DOHH2 (cell line): ENCODE results near the gene PCDHA2.
"Not testable (repeated sequence)": the region's sequence is repeated elsewhere in the genome, so short reads cannot be mapped to it uniquely, and the experiment has no call there.

Experiments used
- H3F3A ChIP-seq: fragments of 200-600 bp; sonication (generic), shearing (Covaris generic); 2 replicates; pipeline ENCODE4 v1.6.0; 2016; ENCODE audit warnings: antibody characterized with exemption, mild to moderate bottlenecking; ENCODE audit not compliant: control insufficient read depth, insufficient read depth
- H3K27ac ChIP-seq: fragments of 200-600 bp; sonication (generic); 2 replicates; pipeline ENCODE4 v1.5.1; 2014; ENCODE audit warnings: low read depth, mild to moderate bottlenecking, low read length, moderate library complexity
- H3K27me3 ChIP-seq: fragments of 200-600 bp; sonication (generic); 2 replicates; pipeline ENCODE4 v1.6.1; 2014; ENCODE audit warnings: mild to moderate bottlenecking, low read length, mixed read lengths; ENCODE audit not compliant: control insufficient read depth
- H3K36me3 ChIP-seq: fragments of 200-600 bp; sonication (generic); 2 replicates; pipeline ENCODE4 v1.6.1; 2014; ENCODE audit warnings: mild to moderate bottlenecking, low read length, moderate library complexity, mixed read lengths; ENCODE audit not compliant: control insufficient read depth
- H3K4me1 ChIP-seq: fragments of 200-600 bp; sonication (generic); 2 replicates; pipeline ENCODE4 v1.6.1; 2014; ENCODE audit warnings: mild to moderate bottlenecking, low read length, mixed read lengths; ENCODE audit not compliant: control insufficient read depth
- H3K4me2 ChIP-seq: fragments of 200-600 bp; sonication (generic); 2 replicates; pipeline ENCODE4 v1.6.0; 2014; ENCODE audit warnings: mild to moderate bottlenecking, low read length, moderate library complexity
- H3K4me3 ChIP-seq: fragments of 200-600 bp; sonication (generic); 2 replicates; pipeline ENCODE4 v1.5.1; 2014; ENCODE audit warnings: mild to moderate bottlenecking, low read length, mixed read lengths
- H3K79me2 ChIP-seq: fragments of 200-600 bp; sonication (generic); 2 replicates; pipeline ENCODE4 v1.6.1; 2014; ENCODE audit warnings: mild to moderate bottlenecking, low read length, mixed read lengths; ENCODE audit not compliant: control insufficient read depth
- H3K9me2 ChIP-seq: fragments of 200-600 bp; sonication (generic); replicated peaks from 2 replicates; pipeline ENCODE4 v1.6.1; 2014; ENCODE audit warnings: mild to moderate bottlenecking, low read length, mixed read lengths; ENCODE audit not compliant: control insufficient read depth
- H3K9me3 ChIP-seq: fragments of 200-600 bp; sonication (generic); 2 replicates; pipeline ENCODE4 v1.6.1; 2014; ENCODE audit warnings: antibody characterized with exemption, low read length, mixed read lengths; ENCODE audit not compliant: control insufficient read depth, insufficient read depth
- H4K20me1 ChIP-seq: fragments of 200-600 bp; sonication (generic); 2 replicates; pipeline ENCODE4 v1.6.0; 2014; ENCODE audit warnings: low read depth, mild to moderate bottlenecking, antibody characterized with exemption, low read length, moderate library complexity; ENCODE audit not compliant: control insufficient read depth, insufficient read depth
- EZH2phosphoT487 ChIP-seq: fragments of 200-600 bp; sonication (generic); IDR thresholded peaks from 2 replicates; pipeline ENCODE4 v1.6.1; 2017; ENCODE audit warnings: borderline replicate concordance, mild to moderate bottlenecking, antibody characterized with exemption, low read length, moderate library complexity, mixed read lengths
- TF ChIP-seq, protein P1 (sequence below): fragments of 200-600 bp; sonication (generic); IDR thresholded peaks from one replicate; pipeline ENCODE4 v1.5.1; 2014; ENCODE audit warnings: antibody characterized with exemption, mild to moderate bottlenecking, low read depth, low read length; ENCODE audit not compliant: poor library complexity, severe bottlenecking

The PCDHA2 gene

GRCh38 chr5:140827704-140828361 lies 33.2 kb downstream of the PCDHA2 start, which contains the start of gene PCDHA6:
PCDHA6 (plus strand) TSS chr5:140827960; CDS start chr5:140828092, 132 bp downstream.
- no peaks in the 10 kb centered on the region for H3K79me2 ChIP-seq
- TF ChIP-seq, protein P1, sequence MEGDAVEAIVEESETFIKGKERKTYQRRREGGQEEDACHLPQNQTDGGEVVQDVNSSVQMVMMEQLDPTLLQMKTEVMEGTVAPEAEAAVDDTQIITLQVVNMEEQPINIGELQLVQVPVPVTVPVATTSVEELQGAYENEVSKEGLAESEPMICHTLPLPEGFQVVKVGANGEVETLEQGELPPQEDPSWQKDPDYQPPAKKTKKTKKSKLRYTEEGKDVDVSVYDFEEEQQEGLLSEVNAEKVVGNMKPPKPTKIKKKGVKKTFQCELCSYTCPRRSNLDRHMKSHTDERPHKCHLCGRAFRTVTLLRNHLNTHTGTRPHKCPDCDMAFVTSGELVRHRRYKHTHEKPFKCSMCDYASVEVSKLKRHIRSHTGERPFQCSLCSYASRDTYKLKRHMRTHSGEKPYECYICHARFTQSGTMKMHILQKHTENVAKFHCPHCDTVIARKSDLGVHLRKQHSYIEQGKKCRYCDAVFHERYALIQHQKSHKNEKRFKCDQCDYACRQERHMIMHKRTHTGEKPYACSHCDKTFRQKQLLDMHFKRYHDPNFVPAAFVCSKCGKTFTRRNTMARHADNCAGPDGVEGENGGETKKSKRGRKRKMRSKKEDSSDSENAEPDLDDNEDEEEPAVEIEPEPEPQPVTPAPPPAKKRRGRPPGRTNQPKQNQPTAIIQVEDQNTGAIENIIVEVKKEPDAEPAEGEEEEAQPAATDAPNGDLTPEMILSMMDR = no peak
- no peak for TF ChIP-seq EZH2phosphoT487
- no peaks in the 10 kb centered on the region for H3K9me2 ChIP-seq
- no peaks in the 10 kb centered on the region for H3K36me3 ChIP-seq
- H3K27me3 ChIP-seq = no peaks in the 10 kb centered on the region
- H4K20me1 ChIP-seq = no peaks in the 10 kb centered on the region
- no peak within 1 kb of the TSS for H3K4me3 ChIP-seq
- H3F3A ChIP-seq = no peaks in the 10 kb centered on the region
- H3K4me2 ChIP-seq = no peak within 1 kb of the TSS
- H3K27ac ChIP-seq = no peak within 1 kb of the TSS
- H3K9me3 ChIP-seq = no peaks in the 10 kb centered on the region
- no peaks in the 10 kb centered on the region for H3K4me1 ChIP-seq

GRCh38 chr5:140828362-140828737 lies 33.7 kb downstream of the PCDHA2 start:
- Histone ChIP-seq H3K9me3 (no peaks in the 10 kb centered on the region), H3K9me2 (no peaks in the 10 kb centered on the region), H3K79me2 (no peaks in the 10 kb centered on the region), H4K20me1 (no peaks in the 10 kb centered on the region), H3K36me3 (no peaks in the 10 kb centered on the region), H3K4me3 (no peak overlapping the region), H3K4me1 (no peaks in the 10 kb centered on the region), H3K4me2 (no peak overlapping the region), H3K27ac (no peak overlapping the region), H3F3A (no peaks in the 10 kb centered on the region), H3K27me3 (no peaks in the 10 kb centered on the region)
- no peak for TF ChIP-seq EZH2phosphoT487
- TF ChIP-seq, protein P1 = no peak

- H3K36me3 ChIP-seq, H3K4me3 ChIP-seq, H3K27me3 ChIP-seq, H3K9me3 ChIP-seq, H3K4me1 ChIP-seq, H3K9me2 ChIP-seq, H3K27ac ChIP-seq, H4K20me1 ChIP-seq, H3K79me2 ChIP-seq, H3F3A ChIP-seq, H3K4me2 ChIP-seq: not testable (repeated sequence)
These were observed 35.2 kb downstream of the PCDHA2 start for GRCh38 chr5:140829511-140830501.

- Histone ChIP-seq H4K20me1 (no peaks in the 10 kb centered on the region), H3K27ac (no peak within 1 kb of the TSS), H3K4me2 (no peak within 1 kb of the TSS), H3K4me1 (no peaks in the 10 kb centered on the region), H3K27me3 (no peaks in the 10 kb centered on the region), H3F3A (no peaks in the 10 kb centered on the region), H3K4me3 (no peak within 1 kb of the TSS), H3K9me2 (no peaks in the 10 kb centered on the region), H3K36me3 (no peaks in the 10 kb centered on the region), H3K9me3 (no peaks in the 10 kb centered on the region), H3K79me2 (no peaks in the 10 kb centered on the region)
- no peak for TF ChIP-seq EZH2phosphoT487
These were observed 39.3 kb downstream of the PCDHA2 start, which contains the start of gene PCDHA7 for GRCh38 chr5:140833993-140834392. PCDHA7 (plus strand) TSS chr5:140834269; CDS start chr5:140834384, 115 bp downstream.

- H3K79me2 ChIP-seq, H4K20me1 ChIP-seq, H3K9me2 ChIP-seq, H3K27ac ChIP-seq, H3K4me2 ChIP-seq, H3K36me3 ChIP-seq, H3F3A ChIP-seq, H3K4me1 ChIP-seq, H3K27me3 ChIP-seq, H3K9me3 ChIP-seq, H3K4me3 ChIP-seq: not testable (repeated sequence)
These were observed 39.9 kb downstream of the PCDHA2 start for GRCh38 chr5:140834439-140835008.
